Transverse colon (tissue), 4 donors: ENCODE results near the gene NEDD4L. TPM values are rescaled to one million over a fixed set of nuclear protein-coding genes. Genes with fewer than 3 reads are reported as not detected.

Experiments used
- DNase-seq: peaks from one replicate; pipeline ENCODE4 v3.0.0-alpha.2; 2019
- H3K27ac ChIP-seq, 4 donors: fragments of 200-600 bp; sonication (generic); 2 replicates each; pipeline ENCODE4 v1.5.1; 2016 to 2018; ENCODE audit warnings: inconsistent platforms in 4 of 4
- H3K27me3 ChIP-seq: fragments of 200-600 bp; sonication (generic); 2 replicates; pipeline ENCODE4 v1.5.1; 2017; ENCODE audit warnings: inconsistent platforms
- H3K36me3 ChIP-seq, 4 donors: fragments of 200-600 bp; sonication (generic); 2 replicates each; pipeline ENCODE4 v1.5.1; 2017 to 2019; ENCODE audit warnings: inconsistent platforms in 4 of 4
- H3K4me1 ChIP-seq, 4 donors: fragments of 200-600 bp; sonication (generic); 2 replicates each; pipeline ENCODE4 v1.5.1; 2017 to 2020; ENCODE audit warnings: inconsistent platforms in 4 of 4
- H3K4me3 ChIP-seq, 4 donors: fragments of 200-600 bp; sonication (generic); 1 replicate in 1 of 4; 2 replicates in 3 of 4; pipeline versions ENCODE4 v1.5.1 to v1.6.1; 2017 to 2019; ENCODE audit warnings: inconsistent platforms in 4 of 4
- H3K9me3 ChIP-seq, 2 donors: fragments of 200-600 bp; sonication (generic); 2 replicates each; pipeline ENCODE4 v1.5.1; 2017 to 2019; ENCODE audit warnings: inconsistent platforms in 2 of 2
- EP300 ChIP-seq: sonication (generic); formaldehyde crosslinking; IDR thresholded peaks from one replicate; pipeline ENCODE4 v1.6.1; 2017; ENCODE audit warnings: antibody characterized with exemption, low read depth
- POLR2A ChIP-seq: fragments of 450-650 bp; IDR thresholded peaks from one replicate; pipeline ENCODE4 v1.6.1; 2016; ENCODE audit warnings: antibody characterized with exemption, mild to moderate bottlenecking, moderate library complexity
- POLR2AphosphoS5 ChIP-seq, 3 donors: sonication (generic); formaldehyde crosslinking; IDR thresholded peaks; one replicate each; pipeline ENCODE4 v1.6.1; 2016; ENCODE audit warnings: antibody characterized with exemption in 3 of 3
- WGBS, 2 donors: methylation state at CpG; one replicate each; pipeline ENCODE4 v1.1.5; 2018; ENCODE audit warnings: low coverage in 1 of 2; 5-methylcytosine and 5-hydroxymethylcytosine counted together
- in situ Hi-C, 4 donors: fragments of 200-750 bp; cut with MboI; loops; one replicate each; pipeline versions ENCODE4 v1.15.0 to v1.15.1; 2017; ENCODE audit warnings: low sequenced_read_pairs in 3 of 4, low pct_ligation_motif_present in 1 of 4, low pct_unique_long_range_greater_than_20kb in 1 of 4
- intact Hi-C: fragments of 100-400 bp; cut with DNase I; formaldehyde crosslinking; loops from one replicate; pipeline ENCODE4 v1.15.1; 2023; ENCODE audit warnings: low total_unique reads
- total RNA-seq, 4 donors: library from RNA; depleted of rRNA; stranded (reverse); fragments of >200 nt; gene quantifications; one replicate each; pipeline ENCODE4 v1.1.0, GENCODE V29; 2016
- TF ChIP-seq, protein P1 (sequence below), 5 experiments: fragments of 200-600 bp in 3 of 5; fragments of 450-650 bp in 2 of 5; sonication (generic) in 3 of 5; IDR thresholded peaks; 1 replicate in 2 of 5; 2 replicates in 3 of 5; pipeline ENCODE4 v1.5.1; 2016 to 2017; ENCODE audit warnings: antibody characterized with exemption in 5 of 5, inconsistent platforms in 3 of 5, mild to moderate bottlenecking in 2 of 5, moderate library complexity in 1 of 5

Gene NEDD4L
- total RNA-seq, 4 donors from 2014 or later: 217 to 773 (median 305) TPM

- H3K27me3 ChIP-seq: no peaks in the 10 kb centered on the region
- DNase-seq: no peak
- no peaks in the 10 kb centered on the region for H3K36me3 ChIP-seq
- TF ChIP-seq, protein P1, sequence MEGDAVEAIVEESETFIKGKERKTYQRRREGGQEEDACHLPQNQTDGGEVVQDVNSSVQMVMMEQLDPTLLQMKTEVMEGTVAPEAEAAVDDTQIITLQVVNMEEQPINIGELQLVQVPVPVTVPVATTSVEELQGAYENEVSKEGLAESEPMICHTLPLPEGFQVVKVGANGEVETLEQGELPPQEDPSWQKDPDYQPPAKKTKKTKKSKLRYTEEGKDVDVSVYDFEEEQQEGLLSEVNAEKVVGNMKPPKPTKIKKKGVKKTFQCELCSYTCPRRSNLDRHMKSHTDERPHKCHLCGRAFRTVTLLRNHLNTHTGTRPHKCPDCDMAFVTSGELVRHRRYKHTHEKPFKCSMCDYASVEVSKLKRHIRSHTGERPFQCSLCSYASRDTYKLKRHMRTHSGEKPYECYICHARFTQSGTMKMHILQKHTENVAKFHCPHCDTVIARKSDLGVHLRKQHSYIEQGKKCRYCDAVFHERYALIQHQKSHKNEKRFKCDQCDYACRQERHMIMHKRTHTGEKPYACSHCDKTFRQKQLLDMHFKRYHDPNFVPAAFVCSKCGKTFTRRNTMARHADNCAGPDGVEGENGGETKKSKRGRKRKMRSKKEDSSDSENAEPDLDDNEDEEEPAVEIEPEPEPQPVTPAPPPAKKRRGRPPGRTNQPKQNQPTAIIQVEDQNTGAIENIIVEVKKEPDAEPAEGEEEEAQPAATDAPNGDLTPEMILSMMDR (IDR thresholded peaks at IDR 0.05): no peak
- TF ChIP-seq EP300: no peak
- TF ChIP-seq POLR2A: no peak
- TF ChIP-seq POLR2AphosphoS5 (IDR thresholded peaks at IDR 0.05): no peak
- in situ Hi-C loops (loop anchor here in 1 of 4 donors (25.0 kb wide), 1 partner anchor 351 kb away; no protein-coding TSS in a partner anchor), intact Hi-C loops (no loop called here)
- H3K27ac ChIP-seq: no peak overlapping the region
- H3K4me3 ChIP-seq: no peak overlapping the region
- no peaks in the 10 kb centered on the region for H3K4me1 ChIP-seq
- no peaks in the 10 kb centered on the region for H3K9me3 ChIP-seq
- WGBS, 2 donors: 74 to 95% methylated on average over 2 to 7 of the region's 7 CpGs
These were observed 367.3 kb downstream of the NEDD4L start for GRCh38 chr18:58411323-58411722.

GRCh38 chr18:58412844-58413666 lies 369.0 kb downstream of the NEDD4L start:
- Histone ChIP-seq H3K9me3 (no peaks in the 10 kb centered on the region), H3K27ac (no peak overlapping the region), H3K4me1 (peaks cover 3 to 12% (median 6%) of the 10 kb centered on the region in 4 donors), H3K36me3 (no peaks in the 10 kb centered on the region), H3K4me3 (no peak overlapping the region), H3K27me3 (no peaks in the 10 kb centered on the region)
- intact Hi-C loops (no loop called here), in situ Hi-C loops (loop anchor here in 1 of 4 donors (25.0 kb wide), 1 partner anchor 349 kb away; no protein-coding TSS in a partner anchor)
- DNase-seq: no peak
- WGBS, 2 donors: 71% methylated on average over 2 to 5 of the region's 5 CpGs
- TF ChIP-seq POLR2AphosphoS5 (IDR thresholded peaks at IDR 0.05) (no peak), EP300 (no peak), POLR2A (no peak)
- TF ChIP-seq, protein P1 (IDR thresholded peaks at IDR 0.05): no peak

DNA sequence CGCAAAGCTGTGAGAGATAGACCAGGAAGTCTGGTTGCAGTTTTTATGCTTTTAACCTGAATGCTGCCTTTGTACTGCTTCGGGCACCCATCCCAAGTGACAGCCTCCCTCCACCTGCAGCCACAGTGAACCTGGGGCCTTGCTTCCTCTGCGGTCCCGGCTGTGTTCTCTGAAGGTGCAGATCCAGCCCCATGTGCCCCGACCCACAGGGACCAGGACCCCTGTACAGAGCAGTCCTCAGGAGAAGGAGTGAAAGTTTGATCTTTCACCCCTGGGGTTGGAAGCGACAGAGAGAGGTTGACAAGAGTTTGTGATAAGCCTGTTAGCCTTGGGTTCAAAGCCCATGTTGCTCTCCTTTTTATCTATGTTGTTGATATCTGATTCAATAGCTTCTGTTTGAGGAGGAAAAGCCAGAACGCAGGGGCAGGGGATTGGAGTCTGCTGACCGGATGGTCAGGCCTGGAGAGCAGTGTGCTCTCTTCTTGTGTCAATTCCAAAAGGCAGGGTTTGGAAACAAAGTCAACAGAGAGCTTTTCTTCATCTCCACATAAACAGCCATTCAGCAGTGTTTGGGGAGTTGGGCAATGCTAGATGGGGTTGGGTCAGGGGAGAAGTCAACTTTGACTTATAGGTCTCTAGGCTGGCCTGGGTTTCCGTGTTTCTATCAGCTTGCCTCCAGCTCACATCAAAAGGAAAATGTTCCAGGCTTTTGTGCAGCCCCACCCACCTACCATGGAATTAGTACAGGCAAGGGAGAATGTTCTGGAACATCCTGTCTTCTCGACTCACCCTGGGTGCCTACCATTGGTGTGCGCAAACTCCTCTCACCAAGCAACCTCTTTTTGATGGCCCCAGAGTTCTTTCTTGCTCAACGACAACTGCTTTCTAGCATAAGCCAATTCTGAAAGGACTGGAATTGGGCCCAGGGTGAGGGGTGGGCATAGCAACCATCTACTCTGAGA lies 369.9 kb downstream of the NEDD4L start:
- no peak for TF ChIP-seq POLR2A
- TF ChIP-seq EP300: no peak
- TF ChIP-seq POLR2AphosphoS5 (IDR thresholded peaks at IDR 0.05): no peak
- TF ChIP-seq, protein P1 (IDR thresholded peaks at IDR 0.05): no peak
- Histone ChIP-seq H3K4me1 (peaks cover 3 to 12% (median 6%) of the 10 kb centered on the region in 4 donors), H3K36me3 (no peaks in the 10 kb centered on the region), H3K27ac (no peak overlapping the region), H3K27me3 (no peaks in the 10 kb centered on the region), H3K4me3 (no peak overlapping the region), H3K9me3 (no peaks in the 10 kb centered on the region)
- intact Hi-C loops: no loop called here
- in situ Hi-C loops: loop anchor here in 1 of 4 donors (25.0 kb wide), 1 partner anchor 348 kb away; no protein-coding TSS in a partner anchor
- 71 to 77% methylated on average over 7 to 12 of the region's 12 CpGs for WGBS, 2 donors
- no peak for DNase-seq
